Gastrocnemius medialis (tissue), 4 donors: ENCODE data around the gene CNNM3. TPM values are rescaled to one million over a fixed set of nuclear protein-coding genes. Genes with fewer than 3 reads are reported as not detected.

Experiments used
- ATAC-seq, 2 donors: fragments of 150-250 bp; one replicate each; pipeline ENCODE4 v1.9.1; 2016
- DNase-seq, 2 donors: peaks; one replicate each; pipeline ENCODE4 v3.0.0-alpha.2; 2019
- H3K27ac ChIP-seq, 4 donors: fragments of 200-600 bp; sonication (generic); 1 replicate in 1 of 4; 2 replicates in 3 of 4; pipeline ENCODE4 v1.5.1; 2016 to 2018; ENCODE audit warnings: mild to moderate bottlenecking in 2 of 4, moderate library complexity in 1 of 4
- H3K27me3 ChIP-seq, 3 donors: fragments of 200-600 bp; sonication (generic) in 2 of 3; 1 replicate in 1 of 3; 2 replicates in 2 of 3; pipeline versions ENCODE4 v1.5.1 to v1.6.0; 2016 to 2019; ENCODE audit warnings: mild to moderate bottlenecking in 1 of 3, moderate library complexity in 1 of 3
- H3K36me3 ChIP-seq, 2 donors: fragments of 200-600 bp; sonication (generic) in 1 of 2; one replicate each; pipeline ENCODE4 v1.5.1; 2017 to 2018
- H3K4me1 ChIP-seq, 2 donors: fragments of 200-600 bp; sonication (generic) in 1 of 2; one replicate each; pipeline ENCODE4 v1.5.1; 2016 to 2017; ENCODE audit warnings: mild to moderate bottlenecking in 2 of 2
- H3K4me3 ChIP-seq, 4 donors: fragments of 200-600 bp; sonication (generic) in 3 of 4; 1 replicate in 1 of 4; 2 replicates in 3 of 4; pipeline ENCODE4 v1.5.1; 2016 to 2019; ENCODE audit warnings: mild to moderate bottlenecking in 2 of 4
- H3K9me3 ChIP-seq, 3 donors: fragments of 200-600 bp; sonication (generic) in 2 of 3; 1 replicate in 1 of 3; 2 replicates in 2 of 3; pipeline ENCODE4 v1.5.1; 2016 to 2019
- CTCF ChIP-seq, 5 experiments: fragments of 450-650 bp in 3 of 5; fragments of 200-600 bp in 2 of 5; sonication (generic) in 2 of 5; IDR thresholded peaks in 4 of 5; conservative IDR thresholded peaks in 1 of 5; 1 replicate in 4 of 5; 2 replicates in 1 of 5; pipeline ENCODE4 v1.5.1; 2016 to 2019; ENCODE audit warnings: antibody characterized with exemption in 5 of 5, mild to moderate bottlenecking in 3 of 5, moderate library complexity in 3 of 5
- POLR2A ChIP-seq, 2 donors: fragments of 450-650 bp; IDR thresholded peaks; one replicate each; pipeline ENCODE4 v1.6.1; 2017; ENCODE audit warnings: antibody characterized with exemption in 2 of 2, mild to moderate bottlenecking in 2 of 2, moderate library complexity in 2 of 2
- in situ Hi-C, 4 donors: fragments of 200-750 bp; cut with MboI; loops; one replicate each; pipeline versions ENCODE4 v1.15.0 to v1.8.0; 2017; ENCODE audit warnings: low sequenced_read_pairs in 4 of 4
- intact Hi-C: fragments of 100-400 bp; cut with DNase I; formaldehyde crosslinking; loops from one replicate; pipeline ENCODE4 v1.15.1; 2023; ENCODE audit warnings: low total_unique reads
- total RNA-seq, 4 donors: library from RNA; depleted of rRNA; stranded (reverse); fragments of >200 nt; gene quantifications; one replicate each; pipeline versions ENCODE4 v1.1.0 to v1.2.3, GENCODE V29; 2016

The CNNM3 gene
- total RNA-seq, 4 donors from 2014 or later: 3.3 to 9.8 (median 8.6) TPM

GRCh38 chr2:96837575-96837974, 21.5 kb downstream of the CNNM3 start:
- ATAC-seq: no peak
- peak in 1 of 2 donors; percentile 25 for DNase-seq
- H3K36me3 ChIP-seq: peaks cover 0 to 39% of the 10 kb centered on the region in 2 donors
- H3K4me3 ChIP-seq: no peak overlapping the region
- no peaks in the 10 kb centered on the region for H3K9me3 ChIP-seq
- H3K27me3 ChIP-seq: no peaks in the 10 kb centered on the region
- H3K4me1 ChIP-seq: peaks cover 21 to 46% of the 10 kb centered on the region in 2 donors
- peak overlapping the region; percentile 94 to 99 (median 96) for H3K27ac ChIP-seq
- TF ChIP-seq POLR2A (IDR thresholded peaks at IDR 0.05): no peak
- TF ChIP-seq CTCF (IDR thresholded peaks at IDR 0.05 in 4 of 5, conservative IDR thresholded peaks at IDR 0.05 in 1 of 5): no peak
- intact Hi-C loops (no loop called here), in situ Hi-C loops (no loop called here)

GRCh38 chr2:96838345-96839292, 22.6 kb downstream of the CNNM3 start:
- intact Hi-C loops: no loop called here
- no peak for ATAC-seq
- Histone ChIP-seq H3K9me3 (no peaks in the 10 kb centered on the region), H3K27me3 (no peaks in the 10 kb centered on the region), H3K4me3 (no peak overlapping the region), H3K4me1 (peaks cover 13 to 35% of the 10 kb centered on the region in 2 donors), H3K36me3 (peaks cover 0 to 38% of the 10 kb centered on the region in 2 donors), H3K27ac (peak overlapping the region; percentile 94 to 99 (median 96))
- peak in 1 of 2 donors; percentile 39 for DNase-seq
- in situ Hi-C loops: no loop called here
- TF ChIP-seq POLR2A (IDR thresholded peaks at IDR 0.05): no peak
- no peak for TF ChIP-seq CTCF (IDR thresholded peaks at IDR 0.05 in 4 of 5, conservative IDR thresholded peaks at IDR 0.05 in 1 of 5)

GRCh38 chr2:96839293-96839874, 23.3 kb downstream of the CNNM3 start:
- H3K27me3 ChIP-seq: no peaks in the 10 kb centered on the region
- intact Hi-C loops: no loop called here
- H3K4me1 ChIP-seq: peaks cover 15 to 36% of the 10 kb centered on the region in 2 donors
- no peaks in the 10 kb centered on the region for H3K9me3 ChIP-seq
- peak overlapping the region; percentile 94 to 99 (median 96) for H3K27ac ChIP-seq
- no peak for ATAC-seq
- in situ Hi-C loops: no loop called here
- peak in 1 of 2 donors; percentile 51 for DNase-seq
- H3K36me3 ChIP-seq: peaks cover 0 to 38% of the 10 kb centered on the region in 2 donors
- TF ChIP-seq POLR2A (IDR thresholded peaks at IDR 0.05) (no peak), CTCF (IDR thresholded peaks at IDR 0.05 in 4 of 5, conservative IDR thresholded peaks at IDR 0.05 in 1 of 5) (no peak)
- no peak overlapping the region for H3K4me3 ChIP-seq

- Histone ChIP-seq H3K27me3 (no peaks in the 10 kb centered on the region), H3K36me3 (peaks cover 0 to 38% of the 10 kb centered on the region in 2 donors), H3K4me1 (peaks cover 21 to 43% of the 10 kb centered on the region in 2 donors), H3K9me3 (no peaks in the 10 kb centered on the region), H3K4me3 (peak overlapping the region in 2 of 4 donors; percentile 58 to 64), H3K27ac (peak overlapping the region; percentile 94 to 99 (median 96))
- intact Hi-C loops: loop anchor here (5.0 kb wide), 2 partner anchors 272 to 1322 kb away; partner anchors contain the start of gene ANKRD36
- in situ Hi-C loops: no loop called here
- no peak for ATAC-seq
- TF ChIP-seq CTCF (IDR thresholded peaks at IDR 0.05 in 4 of 5, conservative IDR thresholded peaks at IDR 0.05 in 1 of 5): no peak
- TF ChIP-seq POLR2A (IDR thresholded peaks at IDR 0.05): no peak
- DNase-seq: peak in 1 of 2 donors; percentile 53
Measured at GRCh38 chr2:96839875-96840850, 24.1 kb downstream of the CNNM3 start.
